ENCODE measurements around the gene HPS4.

DNA sequence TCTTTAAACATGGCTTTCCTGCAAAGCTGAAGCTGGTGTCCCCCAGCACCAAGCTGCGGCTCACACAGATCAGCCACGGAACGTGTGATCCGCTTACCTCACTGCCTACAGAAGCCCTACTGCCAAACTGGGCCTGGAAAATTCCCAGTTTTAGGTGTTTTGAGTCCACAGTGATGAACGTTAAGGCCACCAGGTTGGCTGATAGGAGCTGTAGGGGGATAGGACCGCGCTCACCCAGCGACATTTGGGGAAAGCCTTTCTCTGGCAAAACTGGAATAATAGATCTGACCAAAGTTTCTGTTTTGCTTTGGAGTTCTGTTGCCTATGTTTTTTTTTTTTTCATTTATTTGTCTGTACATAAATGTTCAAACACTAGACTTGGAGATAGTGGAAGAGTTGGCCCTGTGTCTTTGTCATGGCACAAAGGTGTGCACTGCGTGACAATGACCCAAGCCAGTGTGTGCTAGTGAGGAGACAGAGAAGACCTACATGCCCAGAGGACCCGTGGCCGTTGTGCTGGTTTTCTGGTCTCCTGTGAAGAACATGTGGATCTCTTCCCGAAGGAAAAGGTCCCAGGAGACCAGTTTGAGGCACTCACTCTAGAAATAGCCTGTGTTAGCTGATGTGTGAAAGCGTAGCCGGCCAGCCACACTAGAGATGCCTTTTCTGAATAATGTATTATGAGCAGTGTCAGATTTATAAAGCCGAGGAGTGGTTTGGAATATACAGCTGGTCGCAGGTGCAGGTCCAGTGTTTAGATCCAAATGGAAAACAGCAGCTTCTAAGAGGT lies 39.5 kb downstream of the HPS4 start:
- no peak for TF ChIP-seq POLR2AphosphoS5 (IDR thresholded peaks at IDR 0.05; ENCODE audit: low read depth, low read length)
- TF ChIP-seq, protein P1, sequence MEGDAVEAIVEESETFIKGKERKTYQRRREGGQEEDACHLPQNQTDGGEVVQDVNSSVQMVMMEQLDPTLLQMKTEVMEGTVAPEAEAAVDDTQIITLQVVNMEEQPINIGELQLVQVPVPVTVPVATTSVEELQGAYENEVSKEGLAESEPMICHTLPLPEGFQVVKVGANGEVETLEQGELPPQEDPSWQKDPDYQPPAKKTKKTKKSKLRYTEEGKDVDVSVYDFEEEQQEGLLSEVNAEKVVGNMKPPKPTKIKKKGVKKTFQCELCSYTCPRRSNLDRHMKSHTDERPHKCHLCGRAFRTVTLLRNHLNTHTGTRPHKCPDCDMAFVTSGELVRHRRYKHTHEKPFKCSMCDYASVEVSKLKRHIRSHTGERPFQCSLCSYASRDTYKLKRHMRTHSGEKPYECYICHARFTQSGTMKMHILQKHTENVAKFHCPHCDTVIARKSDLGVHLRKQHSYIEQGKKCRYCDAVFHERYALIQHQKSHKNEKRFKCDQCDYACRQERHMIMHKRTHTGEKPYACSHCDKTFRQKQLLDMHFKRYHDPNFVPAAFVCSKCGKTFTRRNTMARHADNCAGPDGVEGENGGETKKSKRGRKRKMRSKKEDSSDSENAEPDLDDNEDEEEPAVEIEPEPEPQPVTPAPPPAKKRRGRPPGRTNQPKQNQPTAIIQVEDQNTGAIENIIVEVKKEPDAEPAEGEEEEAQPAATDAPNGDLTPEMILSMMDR (IDR thresholded peaks at IDR 0.05 in 2 of 3, conservative IDR thresholded peaks at IDR 0.05 in 1 of 3; ENCODE audit: borderline replicate concordance in 1 of 3, insufficient read depth in 1 of 3, low read depth in 2 of 3, low read length in 2 of 3), result no peak
- TF ChIP-seq RAD21 (IDR thresholded peaks at IDR 0.05; ENCODE audit: low read depth), result no peak
- TF ChIP-seq MAX (IDR thresholded peaks at IDR 0.05), result no peak
- TF ChIP-seq, protein P2, sequence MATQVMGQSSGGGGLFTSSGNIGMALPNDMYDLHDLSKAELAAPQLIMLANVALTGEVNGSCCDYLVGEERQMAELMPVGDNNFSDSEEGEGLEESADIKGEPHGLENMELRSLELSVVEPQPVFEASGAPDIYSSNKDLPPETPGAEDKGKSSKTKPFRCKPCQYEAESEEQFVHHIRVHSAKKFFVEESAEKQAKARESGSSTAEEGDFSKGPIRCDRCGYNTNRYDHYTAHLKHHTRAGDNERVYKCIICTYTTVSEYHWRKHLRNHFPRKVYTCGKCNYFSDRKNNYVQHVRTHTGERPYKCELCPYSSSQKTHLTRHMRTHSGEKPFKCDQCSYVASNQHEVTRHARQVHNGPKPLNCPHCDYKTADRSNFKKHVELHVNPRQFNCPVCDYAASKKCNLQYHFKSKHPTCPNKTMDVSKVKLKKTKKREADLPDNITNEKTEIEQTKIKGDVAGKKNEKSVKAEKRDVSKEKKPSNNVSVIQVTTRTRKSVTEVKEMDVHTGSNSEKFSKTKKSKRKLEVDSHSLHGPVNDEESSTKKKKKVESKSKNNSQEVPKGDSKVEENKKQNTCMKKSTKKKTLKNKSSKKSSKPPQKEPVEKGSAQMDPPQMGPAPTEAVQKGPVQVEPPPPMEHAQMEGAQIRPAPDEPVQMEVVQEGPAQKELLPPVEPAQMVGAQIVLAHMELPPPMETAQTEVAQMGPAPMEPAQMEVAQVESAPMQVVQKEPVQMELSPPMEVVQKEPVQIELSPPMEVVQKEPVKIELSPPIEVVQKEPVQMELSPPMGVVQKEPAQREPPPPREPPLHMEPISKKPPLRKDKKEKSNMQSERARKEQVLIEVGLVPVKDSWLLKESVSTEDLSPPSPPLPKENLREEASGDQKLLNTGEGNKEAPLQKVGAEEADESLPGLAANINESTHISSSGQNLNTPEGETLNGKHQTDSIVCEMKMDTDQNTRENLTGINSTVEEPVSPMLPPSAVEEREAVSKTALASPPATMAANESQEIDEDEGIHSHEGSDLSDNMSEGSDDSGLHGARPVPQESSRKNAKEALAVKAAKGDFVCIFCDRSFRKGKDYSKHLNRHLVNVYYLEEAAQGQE (IDR thresholded peaks at IDR 0.05; ENCODE audit: low read depth), result no peak
- TF ChIP-seq ZNF274 (IDR thresholded peaks at IDR 0.05; ENCODE audit: low read depth, low read length), result no peak
- TF ChIP-seq, protein P3, sequence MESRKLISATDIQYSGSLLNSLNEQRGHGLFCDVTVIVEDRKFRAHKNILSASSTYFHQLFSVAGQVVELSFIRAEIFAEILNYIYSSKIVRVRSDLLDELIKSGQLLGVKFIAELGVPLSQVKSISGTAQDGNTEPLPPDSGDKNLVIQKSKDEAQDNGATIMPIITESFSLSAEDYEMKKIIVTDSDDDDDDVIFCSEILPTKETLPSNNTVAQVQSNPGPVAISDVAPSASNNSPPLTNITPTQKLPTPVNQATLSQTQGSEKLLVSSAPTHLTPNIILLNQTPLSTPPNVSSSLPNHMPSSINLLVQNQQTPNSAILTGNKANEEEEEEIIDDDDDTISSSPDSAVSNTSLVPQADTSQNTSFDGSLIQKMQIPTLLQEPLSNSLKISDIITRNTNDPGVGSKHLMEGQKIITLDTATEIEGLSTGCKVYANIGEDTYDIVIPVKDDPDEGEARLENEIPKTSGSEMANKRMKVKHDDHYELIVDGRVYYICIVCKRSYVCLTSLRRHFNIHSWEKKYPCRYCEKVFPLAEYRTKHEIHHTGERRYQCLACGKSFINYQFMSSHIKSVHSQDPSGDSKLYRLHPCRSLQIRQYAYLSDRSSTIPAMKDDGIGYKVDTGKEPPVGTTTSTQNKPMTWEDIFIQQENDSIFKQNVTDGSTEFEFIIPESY (IDR thresholded peaks at IDR 0.05; ENCODE audit: extremely low read depth, insufficient replicate concordance, low read length), result no peak
- TF ChIP-seq ZFX (IDR thresholded peaks at IDR 0.05), result no peak
